Muscle of back (tissue), 11 donors: ENCODE measurements around the gene APBB1IP. TPM values are rescaled to one million over a fixed set of nuclear protein-coding genes. Genes with fewer than 3 reads are reported as not detected.
"Not testable (repeated sequence)": the region's sequence is repeated elsewhere in the genome, so short reads cannot be mapped to it uniquely, and the experiment has no call there.

Source experiments
- DNase-seq, 3 donors: peaks; one replicate each; pipeline versions ENCODE4 v3.0.0 to v3.0.0-alpha.2; 2013
- polyA plus RNA-seq, 10 donors: library from polyadenylated mRNA; unstranded; fragments of 120-200 nt; gene quantifications; one replicate each; pipeline ENCODE4 v1.2.1, GENCODE V29; 2013; ENCODE audit not compliant: insufficient read length in 10 of 10

Gene APBB1IP
- polyA plus RNA-seq, 10 donors: 1.2 to 6.1 (median 2.7) TPM

DNA sequence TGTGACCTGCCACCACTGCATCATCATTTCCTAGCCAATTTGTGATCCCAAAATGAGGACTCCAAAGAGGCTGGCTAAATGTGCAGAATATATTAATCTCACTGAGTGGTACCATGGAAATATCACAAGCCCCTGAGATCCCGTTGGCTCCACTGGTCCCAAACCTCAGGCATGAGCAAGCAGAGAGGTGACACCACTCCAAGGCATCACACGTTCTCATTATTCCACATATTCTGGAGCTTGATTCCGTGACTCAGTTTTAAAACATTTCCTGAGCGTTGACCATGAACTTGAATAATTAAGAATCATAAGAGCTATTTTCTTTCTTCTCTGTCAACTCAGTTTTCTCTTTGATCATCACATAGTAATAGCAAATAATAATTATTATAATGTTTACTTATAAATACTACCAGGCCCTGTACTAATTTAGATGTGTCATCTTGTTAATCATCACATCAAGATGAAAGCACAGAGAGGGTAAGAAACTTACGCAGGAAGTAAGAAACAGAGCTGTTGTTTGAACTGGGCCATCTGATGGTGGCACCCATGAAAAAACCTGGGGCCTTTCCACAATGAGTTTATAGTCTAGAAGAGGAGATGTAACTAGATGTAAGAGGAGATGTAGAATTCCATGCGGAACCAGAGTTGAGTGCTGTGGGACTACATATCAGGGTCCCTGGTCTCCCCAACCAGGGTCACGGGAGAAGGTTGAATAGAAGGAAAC lies 3.5 kb downstream of the APBB1IP start:
- DNase-seq: no peak

DNA sequence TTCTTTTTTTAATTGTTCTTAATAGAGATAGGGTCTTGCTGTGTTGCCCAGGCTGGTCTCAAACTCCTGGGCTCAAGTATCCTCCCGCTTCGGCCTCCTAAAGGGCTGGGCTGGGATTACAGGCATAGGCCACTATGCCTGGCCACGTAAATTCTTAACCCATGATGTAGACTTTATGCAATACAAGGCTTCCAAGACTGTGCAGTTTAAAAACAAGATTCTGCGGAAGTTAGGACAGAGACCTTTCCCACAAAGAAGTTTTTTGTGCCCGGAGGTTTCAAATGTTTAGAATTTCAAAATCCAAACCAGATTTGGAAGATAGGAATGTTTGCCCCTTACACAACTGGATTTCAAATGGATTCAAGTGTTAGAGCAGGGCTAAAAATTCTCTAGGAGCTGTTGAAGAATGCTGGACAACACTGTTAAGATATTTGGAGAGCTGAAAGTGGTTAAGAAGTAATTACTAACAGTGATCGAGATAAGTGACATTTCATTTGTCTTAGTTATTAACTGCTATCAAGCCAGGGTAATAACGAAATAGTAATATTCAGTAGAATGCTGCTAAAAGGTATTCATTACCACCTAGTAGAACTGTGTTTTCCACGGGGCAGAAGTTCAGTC lies 7.4 kb downstream of the APBB1IP start:
- DNase-seq: no peak

DNA sequence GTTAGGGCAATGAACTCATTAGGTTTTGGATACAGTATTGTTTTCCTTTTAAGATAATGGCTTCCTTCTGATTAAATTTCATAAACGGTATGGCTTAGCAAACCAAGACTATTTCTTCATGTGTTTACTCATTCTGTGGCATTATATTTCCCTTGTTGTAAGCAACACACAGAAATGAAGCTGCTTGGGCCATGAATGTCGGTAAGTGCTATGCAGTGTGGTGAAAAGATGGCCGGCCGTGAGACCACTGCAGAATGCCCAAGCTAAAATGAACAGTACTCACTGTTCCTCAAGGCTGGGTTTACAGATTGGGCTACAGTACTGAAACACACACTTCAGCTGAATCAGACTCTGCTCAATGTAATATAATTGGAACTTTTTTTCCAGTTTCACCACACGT lies 8.1 kb downstream of the APBB1IP start:
- no peak for DNase-seq

DNA sequence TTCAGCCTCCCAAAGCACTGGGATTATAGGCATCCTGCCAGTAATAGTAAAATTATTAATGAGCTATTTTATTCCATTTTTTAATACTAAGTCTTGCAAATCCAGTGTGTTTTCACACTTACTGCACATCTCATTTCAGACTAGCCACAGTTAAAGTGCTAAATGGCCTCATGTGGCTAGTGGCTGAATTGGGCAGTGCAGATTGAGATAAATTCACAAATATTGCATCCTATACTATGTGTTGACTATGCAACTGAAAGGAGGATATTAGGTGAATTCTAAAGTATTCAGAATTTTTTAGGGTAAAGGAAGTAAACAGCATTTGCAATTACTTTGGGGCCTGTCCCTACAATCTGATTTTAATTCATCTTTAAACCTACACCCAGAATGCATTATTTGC lies 10.2 kb downstream of the APBB1IP start:
- no peak for DNase-seq

DNA sequence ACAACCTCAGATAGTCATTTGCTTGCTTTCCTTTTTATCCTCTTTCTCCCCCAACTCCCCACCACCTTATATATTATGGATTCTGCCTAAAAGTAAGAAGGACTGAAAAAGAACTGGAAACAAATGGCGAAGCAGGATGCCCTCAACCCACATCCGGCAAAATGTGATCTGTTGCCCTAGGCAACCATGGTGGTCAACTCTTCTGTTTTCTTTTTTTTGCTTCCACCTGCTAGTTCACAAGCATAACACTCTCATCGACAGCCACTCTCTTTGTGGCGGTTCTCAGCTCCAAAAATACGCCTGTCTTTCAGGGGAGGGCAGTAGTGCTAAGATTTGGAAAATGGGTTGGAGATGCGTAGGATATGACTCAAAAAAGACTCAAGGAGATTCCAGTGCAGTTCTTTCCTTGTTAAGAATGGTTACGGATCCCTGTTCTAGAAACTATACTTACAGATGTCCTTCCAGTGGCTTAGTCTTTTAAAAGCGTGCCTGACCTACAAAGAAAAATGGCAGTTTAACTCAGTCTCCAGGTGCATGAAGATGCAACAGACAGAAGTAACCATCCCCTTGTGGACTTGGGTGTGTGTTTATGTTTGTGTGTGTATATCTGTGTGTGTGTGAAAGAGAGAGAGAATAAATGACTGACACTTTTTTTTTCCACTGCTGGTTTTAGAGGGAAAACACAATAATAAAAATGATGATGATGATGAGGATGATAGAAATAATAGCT lies 10.7 kb downstream of the APBB1IP start:
- no peak for DNase-seq

DNA sequence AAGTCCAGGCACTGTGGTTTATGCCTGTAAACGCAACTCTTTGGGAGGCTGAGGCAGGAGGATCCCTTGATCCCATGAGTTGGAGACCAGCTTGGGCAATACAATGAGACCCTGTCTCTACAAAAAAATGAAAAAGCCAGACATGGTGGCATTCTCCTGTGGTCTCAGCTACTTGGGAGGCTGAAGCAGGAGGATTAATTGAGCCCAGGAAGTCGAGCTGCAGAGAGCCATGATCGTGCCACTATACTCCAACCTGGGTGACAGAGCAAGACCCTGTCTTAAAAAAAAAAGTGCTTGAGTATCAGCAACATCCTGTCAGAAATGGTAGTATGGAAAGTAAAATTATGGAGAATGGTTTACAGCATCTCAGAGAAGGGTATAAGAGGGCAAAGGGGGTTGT lies 11.6 kb downstream of the APBB1IP start:
- DNase-seq: no peak

DNA sequence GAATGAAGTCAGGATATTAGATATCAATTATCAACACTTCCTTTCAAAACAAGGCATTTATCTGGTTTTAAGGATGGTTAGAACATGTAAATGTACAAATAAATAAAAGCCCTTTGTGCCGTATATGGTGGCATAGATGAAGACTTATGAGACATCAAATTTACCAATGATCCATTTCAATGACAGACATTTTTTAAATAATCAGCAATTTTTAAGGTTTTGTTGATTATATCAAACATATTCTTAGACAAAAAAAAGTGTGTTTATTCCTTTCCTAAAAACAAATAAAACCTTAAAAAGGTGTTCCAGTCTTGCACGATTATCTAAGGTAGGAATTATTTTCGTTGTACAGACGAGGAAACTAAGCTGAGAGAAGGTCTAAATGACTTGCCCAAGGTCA lies 13.8 kb downstream of the APBB1IP start:
- DNase-seq: no peak

DNA sequence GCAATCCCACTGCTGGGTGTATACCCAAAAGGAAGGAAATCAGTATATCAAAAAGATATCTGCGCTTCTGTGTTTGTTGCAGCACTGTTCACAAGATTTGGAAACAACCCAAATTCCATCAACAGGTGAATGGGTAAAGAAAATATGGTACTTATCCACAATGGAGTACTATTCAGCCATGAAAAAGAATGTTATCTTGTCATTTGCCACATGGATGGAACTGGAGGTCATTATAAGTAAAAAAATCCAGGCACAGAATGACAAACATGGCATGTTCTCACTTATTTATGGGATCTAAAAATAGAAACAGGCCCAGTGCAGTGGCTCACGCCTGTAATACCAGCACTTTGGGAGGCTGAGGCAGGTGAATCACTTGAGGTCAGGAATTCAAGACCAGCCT lies 15.7 kb downstream of the APBB1IP start:
- DNase-seq: no peak

DNA sequence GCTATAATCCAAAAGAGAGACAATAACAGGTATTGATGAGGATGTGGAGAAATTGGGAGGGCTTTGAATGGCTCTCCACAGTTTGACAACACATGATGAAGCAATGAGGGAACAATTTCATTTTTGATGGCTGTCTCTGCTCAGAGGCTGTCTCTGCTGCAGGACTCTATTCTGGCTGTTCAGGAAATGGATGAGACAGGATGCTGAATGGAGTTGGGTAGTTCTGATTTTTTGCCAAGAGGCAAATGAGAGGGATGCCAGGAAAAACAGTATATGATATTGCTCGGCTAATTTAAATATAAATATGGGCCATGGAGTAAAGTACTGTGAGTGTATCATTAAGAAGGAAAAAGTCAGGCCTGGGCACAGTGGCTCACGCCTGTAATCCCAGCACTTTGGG lies 16.8 kb downstream of the APBB1IP start:
- DNase-seq: no peak

DNA sequence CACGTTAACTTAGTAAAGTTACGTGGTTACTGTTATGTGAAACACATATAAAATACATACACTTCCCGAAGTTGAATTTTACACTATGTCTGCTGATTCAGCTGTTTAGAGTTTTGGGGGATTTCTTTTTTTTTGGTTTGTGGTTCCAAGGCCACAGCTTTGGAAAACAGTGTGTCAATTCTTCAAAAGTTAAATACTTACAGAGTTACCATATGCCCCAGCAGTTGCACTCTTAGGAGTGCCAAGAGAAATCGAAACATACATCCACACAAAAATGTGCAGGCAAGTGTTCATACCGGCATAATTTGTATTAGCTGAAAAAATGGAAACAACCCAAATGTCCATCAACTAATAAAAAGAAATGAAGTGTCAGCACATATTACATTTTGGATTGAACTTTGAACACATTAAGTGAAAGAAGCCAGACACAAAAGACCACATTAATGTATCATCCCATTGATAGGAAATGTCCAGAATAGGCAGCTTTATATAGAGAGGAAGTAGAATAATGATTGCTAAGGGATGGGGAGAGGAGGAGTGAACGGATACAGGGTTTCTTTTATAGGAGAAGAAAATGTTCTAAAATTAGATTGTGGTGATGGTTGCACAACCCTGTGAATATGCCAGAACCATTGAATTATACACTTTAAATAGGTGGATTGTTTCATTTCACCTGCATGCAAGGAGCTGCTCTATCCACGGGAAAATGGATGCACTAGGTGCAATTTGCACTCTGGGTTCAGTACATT lies 17.6 kb downstream of the APBB1IP start:
- DNase-seq: no peak

DNA sequence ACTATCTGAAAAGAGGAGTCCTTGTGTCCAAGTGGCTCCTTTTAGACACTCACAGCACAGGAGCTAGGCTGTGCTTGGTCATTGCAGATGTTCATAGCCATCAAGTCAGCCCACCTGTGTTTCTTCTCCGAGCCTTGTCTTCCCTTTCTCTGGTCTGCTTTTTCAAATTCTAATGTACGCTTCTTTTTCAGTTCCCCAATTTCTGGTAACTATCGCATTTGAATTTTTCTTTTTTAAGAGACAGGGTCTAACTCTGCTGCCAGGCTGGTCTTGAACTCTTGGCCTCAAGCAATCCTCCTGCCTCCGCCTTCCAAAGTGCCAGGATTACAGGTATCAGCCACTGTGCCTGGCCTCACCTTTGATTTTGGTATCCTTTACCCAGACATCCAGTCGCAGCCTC lies 18.9 kb downstream of the APBB1IP start:
- DNase-seq: no peak

DNA sequence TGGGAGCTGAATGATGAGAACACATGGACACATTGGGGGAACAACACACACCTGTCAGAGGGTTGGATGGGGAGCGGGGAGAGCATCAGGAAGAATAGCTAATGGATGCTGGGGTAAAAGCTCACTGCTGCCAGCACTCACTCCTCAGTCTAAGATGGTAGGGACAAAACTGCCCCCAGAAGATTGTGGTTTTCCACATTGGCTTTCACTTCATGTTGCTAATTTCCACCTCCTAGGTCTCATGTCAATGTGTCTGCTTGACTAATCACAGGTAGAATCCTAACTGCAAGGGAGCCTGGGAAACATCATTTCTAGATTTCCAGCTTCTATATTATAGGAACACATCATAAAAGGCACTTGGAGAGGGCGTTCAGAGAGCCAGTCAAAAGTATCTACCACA lies 22.6 kb downstream of the APBB1IP start:
- DNase-seq: no peak

DNA sequence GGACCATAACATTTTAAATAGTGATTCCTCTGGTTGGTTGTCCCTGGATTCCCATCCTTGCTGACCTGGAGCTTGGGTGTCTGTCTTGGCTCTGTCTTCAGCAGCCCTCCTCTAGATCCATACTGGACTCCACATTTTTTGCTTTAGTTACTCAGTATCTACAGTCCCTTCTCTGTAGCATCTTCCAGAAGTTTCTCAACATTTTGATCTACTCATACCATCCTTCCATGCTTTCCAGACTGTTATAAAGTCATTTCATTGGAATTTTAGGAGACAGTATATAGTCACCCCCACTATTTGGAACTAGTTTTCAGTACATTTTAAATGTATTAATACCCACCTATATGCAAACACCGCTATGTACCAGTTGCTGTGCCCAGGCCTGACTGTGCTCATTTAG lies 25.8 kb downstream of the APBB1IP start:
- DNase-seq: no peak

DNA sequence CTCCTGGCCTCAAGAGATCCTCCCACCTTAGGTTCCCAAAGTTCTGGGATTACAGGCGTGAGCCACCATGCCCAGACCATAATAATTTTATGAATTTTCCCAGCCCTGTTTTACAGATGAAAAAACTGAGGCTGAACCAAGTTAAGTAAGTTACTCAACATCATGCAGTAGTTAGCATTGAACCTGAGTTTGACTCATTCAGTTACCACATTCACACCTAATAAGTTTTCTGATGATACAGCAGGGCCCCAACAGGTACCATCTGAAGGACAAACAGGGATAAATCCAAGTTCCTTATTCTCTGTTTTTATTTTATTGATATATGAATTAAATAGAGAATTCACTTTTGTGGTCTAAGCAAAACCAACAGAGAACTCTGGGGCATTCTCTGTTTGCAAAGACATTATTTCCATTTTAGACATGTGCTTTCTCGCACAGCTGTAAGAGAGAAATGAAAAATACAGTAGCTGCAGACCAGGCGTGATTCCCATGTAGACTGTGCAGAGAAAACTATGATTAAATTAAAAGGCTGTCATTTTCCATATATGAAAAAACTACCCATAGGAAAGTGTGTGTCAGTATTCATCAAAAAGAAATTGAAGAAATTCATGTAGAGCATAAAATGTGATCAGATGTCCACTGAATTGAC lies 26.6 kb downstream of the APBB1IP start:
- no peak for DNase-seq

DNA sequence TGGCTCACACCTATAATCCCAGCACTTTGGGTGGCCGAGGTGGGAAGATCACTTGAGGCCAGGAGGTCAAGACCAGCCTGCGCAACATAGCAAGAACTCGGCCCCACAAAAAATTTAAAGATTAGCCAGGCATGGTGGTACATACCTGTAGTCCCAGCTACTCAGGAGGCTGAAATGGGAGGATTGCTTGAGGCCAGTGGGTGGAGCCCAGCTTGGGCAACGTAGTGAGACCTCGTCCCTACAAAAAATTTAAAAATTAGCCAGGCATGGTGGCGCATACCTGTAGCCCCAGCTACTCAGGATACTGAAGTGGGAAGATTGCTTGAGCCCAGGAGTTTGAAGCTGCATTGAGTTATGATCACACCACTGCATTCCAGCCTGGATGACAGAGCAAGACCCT lies 28.4 kb downstream of the APBB1IP start:
- DNase-seq: not testable (repeated sequence)

DNA sequence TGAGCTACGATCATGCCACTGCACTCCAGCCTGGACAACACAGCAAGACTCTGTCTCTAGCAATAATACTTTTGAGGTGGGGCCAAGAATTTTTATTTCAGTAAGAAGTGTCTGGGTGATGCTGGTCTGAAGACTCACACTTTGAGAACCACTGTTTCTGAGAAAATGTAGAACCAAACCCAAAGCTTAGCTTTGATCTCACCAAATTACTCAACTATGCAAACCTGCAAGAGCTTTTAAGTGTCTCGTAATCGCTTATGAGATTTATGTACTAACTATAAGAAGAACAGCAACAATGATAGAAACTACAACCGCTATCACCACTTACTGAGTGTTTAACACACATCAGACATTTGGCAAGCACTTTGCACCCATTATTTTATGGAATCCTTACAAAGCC lies 29.5 kb downstream of the APBB1IP start:
- DNase-seq: no peak

DNA sequence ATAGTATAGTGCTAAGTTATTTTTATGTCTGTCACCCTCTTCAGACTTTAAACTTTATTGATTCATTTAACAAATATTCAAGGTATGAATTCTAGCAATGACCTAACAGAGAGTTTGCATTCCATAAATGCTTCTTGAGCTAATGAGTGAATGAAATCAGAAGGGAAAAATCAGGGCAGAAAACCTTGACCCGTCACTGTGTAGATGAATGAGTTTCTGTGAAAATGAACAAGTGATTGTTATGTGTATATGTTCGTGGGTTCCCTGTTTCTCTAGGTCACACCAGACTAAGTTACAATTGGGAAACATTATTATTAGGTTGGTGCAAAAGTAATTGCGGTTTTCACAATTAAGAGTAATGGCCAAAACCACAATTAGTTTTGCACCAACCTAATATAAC lies 30.1 kb downstream of the APBB1IP start:
- no peak for DNase-seq

DNA sequence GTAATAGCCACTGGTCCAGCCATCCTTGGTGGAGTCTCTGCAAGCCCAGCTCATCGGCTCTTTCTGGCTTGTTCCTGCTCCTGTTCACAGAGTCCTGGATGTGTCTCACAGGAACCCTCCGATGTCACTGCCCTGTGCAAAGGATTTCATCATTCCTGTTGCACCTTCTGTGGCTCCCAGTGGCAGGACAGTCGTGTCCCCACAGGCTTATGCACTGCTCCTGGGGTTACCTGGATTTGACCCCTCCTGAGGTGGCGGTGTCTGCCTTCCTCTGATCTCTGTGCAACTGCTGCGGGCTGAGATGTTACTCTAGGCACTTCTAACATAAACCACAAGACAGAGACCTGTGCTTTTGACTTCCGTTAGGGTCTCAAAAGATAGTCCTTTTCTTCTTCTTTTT lies 30.6 kb downstream of the APBB1IP start:
- DNase-seq: no peak

DNA sequence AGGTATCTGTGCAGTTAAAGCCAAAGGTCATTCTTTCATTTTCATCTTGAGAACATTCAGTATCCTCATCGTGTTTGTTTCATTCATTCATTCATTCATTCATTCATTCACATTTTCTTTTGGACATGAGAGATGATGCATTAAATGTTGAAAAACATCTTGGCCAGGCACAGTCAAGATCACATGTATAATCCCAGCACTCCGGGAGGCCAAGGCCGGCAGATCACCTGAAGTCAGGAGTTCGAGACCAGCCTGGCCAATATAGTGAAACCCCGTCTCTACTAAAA lies 34.3 kb downstream of the APBB1IP start:
- no peak for DNase-seq

DNA sequence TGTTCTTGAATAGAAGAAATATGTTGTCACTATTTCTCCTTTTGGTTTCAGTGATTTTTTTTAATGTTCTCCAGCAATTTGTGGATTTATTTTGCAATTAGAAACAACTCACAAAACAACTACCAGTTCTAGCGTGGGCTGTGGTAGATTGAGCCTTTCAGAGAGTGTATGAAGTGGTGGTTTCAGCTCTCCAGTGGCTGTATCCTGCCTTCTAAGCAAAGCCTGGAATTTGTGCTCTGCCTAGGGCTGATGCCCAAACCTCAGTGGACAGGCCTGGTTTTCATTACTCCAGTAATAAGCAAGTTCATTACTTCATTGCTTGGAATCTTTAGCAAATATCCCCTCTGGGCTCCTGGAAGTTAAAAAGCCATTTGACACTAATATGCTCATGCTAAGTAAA lies 35.9 kb downstream of the APBB1IP start:
- DNase-seq: peak in 2 of 3 donors; percentile 44 to 55

DNA sequence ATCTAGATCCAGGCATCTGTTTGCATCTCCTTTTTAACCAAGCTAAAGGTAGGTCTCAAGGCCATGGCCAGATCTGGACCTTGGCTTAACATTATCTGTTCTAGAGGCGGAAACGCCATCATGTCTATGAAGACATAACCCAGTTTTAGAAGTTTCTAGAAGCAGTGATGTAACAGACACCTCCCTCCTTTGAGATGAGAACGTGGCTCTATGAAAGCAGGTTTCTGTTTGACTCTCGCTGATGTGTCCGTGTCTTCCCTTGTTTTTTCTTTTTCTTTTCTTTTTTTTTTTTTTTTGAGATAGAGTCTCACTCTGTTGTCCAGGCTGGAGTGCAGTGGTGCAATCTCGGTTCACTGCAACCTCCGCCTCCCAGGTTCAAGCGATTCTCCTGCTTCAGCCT lies 36.7 kb downstream of the APBB1IP start:
- not testable (repeated sequence) for DNase-seq

DNA sequence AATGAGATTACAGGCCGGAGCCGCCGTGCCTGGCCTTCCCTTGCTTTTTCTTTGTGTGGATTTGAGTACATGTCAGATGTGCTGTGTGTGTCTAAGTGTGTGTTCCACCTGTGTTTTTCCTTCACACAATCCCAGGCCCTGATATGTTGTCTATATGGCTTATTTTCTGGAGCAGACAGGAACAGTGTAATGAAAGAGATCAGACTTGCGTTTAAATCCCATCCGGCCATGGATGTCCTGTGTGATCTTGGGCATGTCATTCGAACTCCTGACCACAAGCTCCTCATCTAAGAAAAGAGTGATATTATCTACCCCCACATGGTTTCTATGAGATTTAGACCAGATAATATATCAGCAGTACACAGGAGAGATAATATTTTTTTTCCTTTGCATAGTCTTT lies 37.2 kb downstream of the APBB1IP start:
- no peak for DNase-seq
